GM21723 (cell line): ENCODE measurements around the gene METAP1.
"Not testable (repeated sequence)": the region's sequence is repeated elsewhere in the genome, so short reads cannot be mapped to it uniquely, and the experiment has no call there.

Experiments
- ATAC-seq: cut with Tn5 transposase; IDR thresholded peaks from one replicate; pipeline ENCODE4 v1.9.1; 2021; ENCODE audit warnings: mild to moderate bottlenecking, moderate library complexity; ENCODE audit not compliant: unreplicated experiment

Gene METAP1

GRCh38 chr4:98996765-98997068 is 1.2 kb downstream of the METAP1 start:
- ATAC-seq: no peak

- ATAC-seq: no peak
Measured at GRCh38 chr4:98997166-98997565, 1.6 kb downstream of the METAP1 start.

GRCh38 chr4:98998551-98998950 is 3.0 kb downstream of the METAP1 start:
- ATAC-seq: no peak

- ATAC-seq: no peak
Measured at GRCh38 chr4:99002279-99002678, 6.8 kb downstream of the METAP1 start.

GRCh38 chr4:99008051-99008450 is 12.5 kb downstream of the METAP1 start:
- no peak for ATAC-seq

GRCh38 chr4:99011910-99012309 is 16.4 kb downstream of the METAP1 start:
- no peak for ATAC-seq

- ATAC-seq: no peak
Measured at GRCh38 chr4:99013402-99013843, 17.9 kb downstream of the METAP1 start.

GRCh38 chr4:99013884-99014523 is 18.5 kb downstream of the METAP1 start:
- no peak for ATAC-seq

GRCh38 chr4:99021386-99021785 is 25.9 kb downstream of the METAP1 start:
- no peak for ATAC-seq

GRCh38 chr4:99022566-99022965 is 27.0 kb downstream of the METAP1 start:
- ATAC-seq: no peak

- not testable (repeated sequence) for ATAC-seq
Measured at GRCh38 chr4:99023800-99024251, 28.3 kb downstream of the METAP1 start.

- ATAC-seq: no peak
Measured at GRCh38 chr4:99024481-99025275, 29.2 kb downstream of the METAP1 start.

GRCh38 chr4:99025506-99025905 is 30.0 kb downstream of the METAP1 start:
- ATAC-seq: no peak

- ATAC-seq: no peak
Measured at GRCh38 chr4:99027304-99027703, 31.8 kb downstream of the METAP1 start.

- ATAC-seq: no peak
Measured at GRCh38 chr4:99028187-99028586, 32.7 kb downstream of the METAP1 start.

GRCh38 chr4:99029018-99029735 is 33.7 kb downstream of the METAP1 start:
- no peak for ATAC-seq

- no peak for ATAC-seq
Measured at GRCh38 chr4:99029852-99030251, 34.3 kb downstream of the METAP1 start.

GRCh38 chr4:99033956-99034355 is 38.4 kb downstream of the METAP1 start:
- no peak for ATAC-seq

- ATAC-seq: no peak
Measured at GRCh38 chr4:99038213-99038612, 42.7 kb downstream of the METAP1 start.

GRCh38 chr4:99043346-99043745 is 47.8 kb downstream of the METAP1 start:
- no peak for ATAC-seq

- no peak for ATAC-seq
Measured at GRCh38 chr4:99047710-99048109, 52.2 kb downstream of the METAP1 start.

- ATAC-seq: no peak
Measured at GRCh38 chr4:99052902-99053301, 57.4 kb downstream of the METAP1 start.
